Spleen (tissue), 11 donors: ENCODE data around the gene MAG. TPM values are rescaled to one million over a fixed set of nuclear protein-coding genes. Genes with fewer than 3 reads are reported as not detected.
A peak's percentile ranks its signal among the peaks of the same experiment; 100 is the strongest.

Source experiments
- DNase-seq: peaks from one replicate; pipeline ENCODE4 v3.0.0-alpha.2; 2020
- H3K27ac ChIP-seq, 8 donors: fragments of 200-600 bp; sonication (generic) in 7 of 8; 1 replicate in 4 of 8; 2 replicates in 4 of 8; pipeline versions ENCODE4 v1.5.0 to v1.8.0; 2016 to 2021; ENCODE audit warnings: inconsistent platforms in 4 of 8, mild to moderate bottlenecking in 4 of 8, moderate library complexity in 1 of 8
- H3K27me3 ChIP-seq, 7 donors: fragments of 200-600 bp; sonication (generic) in 6 of 7; replicated peaks in 1 of 7; 1 replicate in 4 of 7; 2 replicates in 3 of 7; pipeline versions ENCODE4 v1.5.0 to v1.8.0; 2016 to 2021; ENCODE audit warnings: inconsistent platforms in 3 of 7, mild to moderate bottlenecking in 1 of 7
- H3K36me3 ChIP-seq, 6 donors: fragments of 200-600 bp; sonication (generic) in 5 of 6; 1 replicate in 4 of 6; 2 replicates in 2 of 6; pipeline versions ENCODE4 v1.5.0 to v1.8.0; 2016 to 2021; ENCODE audit warnings: inconsistent platforms in 2 of 6
- H3K4me1 ChIP-seq, 6 donors: fragments of 200-600 bp; sonication (generic) in 5 of 6; 1 replicate in 3 of 6; 2 replicates in 3 of 6; pipeline versions ENCODE4 v1.5.0 to v1.8.0; 2016 to 2021; ENCODE audit warnings: inconsistent platforms in 3 of 6
- H3K4me3 ChIP-seq, 8 donors: fragments of 200-600 bp; sonication (generic) in 7 of 8; 1 replicate in 4 of 8; 2 replicates in 4 of 8; pipeline versions ENCODE4 v1.5.0 to v1.8.0; 2016 to 2021; ENCODE audit warnings: inconsistent platforms in 4 of 8, mild to moderate bottlenecking in 4 of 8, moderate library complexity in 2 of 8
- H3K9me3 ChIP-seq, 8 donors: fragments of 200-600 bp; sonication (generic) in 7 of 8; 1 replicate in 4 of 8; 2 replicates in 4 of 8; pipeline versions ENCODE4 v1.5.0 to v1.8.0; 2016 to 2021; ENCODE audit warnings: inconsistent platforms in 4 of 8
- CTCF ChIP-seq, 11 experiments: fragments of 200-600 bp in 7 of 11; fragments of 450-650 bp in 4 of 11; sonication (generic) in 4 of 11; IDR thresholded peaks in 8 of 11; conservative IDR thresholded peaks in 3 of 11; 1 replicate in 7 of 11; 2 replicates in 4 of 11; pipeline versions ENCODE4 v1.4.0 to v1.8.0; 2016 to 2021; ENCODE audit warnings: antibody characterized with exemption in 11 of 11, inconsistent platforms in 4 of 11, mild to moderate bottlenecking in 1 of 11
- POLR2A ChIP-seq, 3 donors: fragments of 450-650 bp; IDR thresholded peaks; one replicate each; pipeline ENCODE4 v1.5.1; 2017; ENCODE audit warnings: antibody characterized with exemption in 3 of 3, mild to moderate bottlenecking in 1 of 3
- POLR2AphosphoS5 ChIP-seq, 3 donors: sonication (generic); formaldehyde crosslinking; IDR thresholded peaks; one replicate each; pipeline ENCODE4 v1.5.1; 2017; ENCODE audit warnings: antibody characterized with exemption in 3 of 3
- WGBS, 5 donors: extraction: QIAGEN DNeasy Blood & Tissue Kit in 3 of 5; methylation state at CpG; one replicate each; pipeline versions ENCODE4 v1.1.5 to v1.1.7; 2013 to 2018; 5-methylcytosine and 5-hydroxymethylcytosine counted together
- intact Hi-C: fragments of 100-400 bp; cut with DNase I; formaldehyde crosslinking; loops from one replicate; pipeline ENCODE4 v1.15.0; 2023; ENCODE audit warnings: low total_unique reads
- polyA plus RNA-seq, 3 donors: library from polyadenylated mRNA; stranded (reverse); fragments of 200-250 nt; gene quantifications; one replicate each; pipeline ENCODE4 v1.2.1, GENCODE V29; 2013
- total RNA-seq, 7 donors: library from RNA; depleted of rRNA in 3 of 7; stranded (reverse); fragments of >200 nt in 3 of 7; fragmentation: NEBNext Ultra II Directional in 4 of 7; extraction: Animal tissue kit (Norgen Biotek cat#: 25700) in 4 of 7; gene quantifications; one replicate each; pipeline versions ENCODE4 v1.1.0 to v1.2.1, GENCODE V29; 2016 to 2021
- donor health status: healthy with polysubstance abuse.
- donor health status: DM: no; HTN: no; CAD: no; lungs with moderate emphysema.
- donor health status: DM: no; HTN: no; CAD: no.
- donor health status: Bipolar disorder and iron deficiency.
- donor health status: healthy.
- donor health status: DM: no; HTN: no; CAD: no.
- donor health status: DM: yes; HTN: yes; CAD: no.

The MAG gene
- total and polyA plus RNA-seq, 10 donors = 0.07 to 55.2 (median 0.38) TPM; not detected in 2

- peaks cover 0 to 66% (median 25%) of the 10 kb centered on the region in 6 donors for H3K4me1 ChIP-seq
- H3K36me3 ChIP-seq = peaks cover 0 to 7% (median 0%) of the 10 kb centered on the region in 6 donors
- H3K9me3 ChIP-seq = no peaks in the 10 kb centered on the region
- intact Hi-C loops = no loop called here
- peaks cover 0 to 13% (median 0%) of the 10 kb centered on the region in 7 donors for H3K27me3 ChIP-seq
- DNase-seq = peak; percentile 87
- TF ChIP-seq CTCF (IDR thresholded peaks at IDR 0.05 in 8 of 11, conservative IDR thresholded peaks at IDR 0.05 in 3 of 11) (no peak), POLR2AphosphoS5 (IDR thresholded peaks at IDR 0.05) (peak in 2 of 3 donors; percentile 75 to 98), POLR2A (IDR thresholded peaks at IDR 0.05) (peak in 2 of 3 donors; percentile 80 to 90)
- 22 to 51% (median 34%) methylated on average over 12 of the region's 12 CpGs for WGBS, 5 donors
- H3K4me3 ChIP-seq = peak within 1 kb of the TSS; percentile 29 to 77 (median 48)
- peak within 1 kb of the TSS; percentile 17 to 90 (median 82) for H3K27ac ChIP-seq
These were observed 36.9 kb downstream of the MAG start, which contains the start of gene CD22 for GRCh38 chr19:35328851-35329285. Gene CD22 (plus strand): TSS chr19:35329187. CDS start chr19:35332041, 2,854 bp downstream.

- Histone ChIP-seq H3K4me1 (peaks cover 0 to 66% (median 26%) of the 10 kb centered on the region in 6 donors), H3K36me3 (peaks cover 0 to 12% (median 0%) of the 10 kb centered on the region in 6 donors), H3K27ac (peak overlapping the region; percentile 17 to 90 (median 82)), H3K4me3 (peak overlapping the region; percentile 29 to 77 (median 48)), H3K9me3 (no peaks in the 10 kb centered on the region), H3K27me3 (peaks cover 0 to 13% (median 0%) of the 10 kb centered on the region in 7 donors)
- DNase-seq = no peak
- TF ChIP-seq POLR2AphosphoS5 (IDR thresholded peaks at IDR 0.05) (peak in 2 of 3 donors; percentile 40 to 47), CTCF (IDR thresholded peaks at IDR 0.05 in 8 of 11, conservative IDR thresholded peaks at IDR 0.05 in 3 of 11) (no peak), POLR2A (IDR thresholded peaks at IDR 0.05) (no peak)
- intact Hi-C loops = no loop called here
- 36 to 72% (median 67%) methylated on average over 4 of the region's 4 CpGs for WGBS, 5 donors
These were observed 37.4 kb downstream of the MAG start for GRCh38 chr19:35329323-35329722.

- TF ChIP-seq POLR2AphosphoS5 (IDR thresholded peaks at IDR 0.05) (peak; percentile 72 to 98 (median 91)), POLR2A (IDR thresholded peaks at IDR 0.05) (peak; percentile 15 to 91 (median 90)), CTCF (IDR thresholded peaks at IDR 0.05 in 8 of 11, conservative IDR thresholded peaks at IDR 0.05 in 3 of 11) (no peak)
- Histone ChIP-seq H3K27me3 (peaks cover 0 to 13% (median 0%) of the 10 kb centered on the region in 7 donors), H3K4me1 (peaks cover 0 to 70% (median 27%) of the 10 kb centered on the region in 6 donors), H3K9me3 (no peaks in the 10 kb centered on the region), H3K27ac (peak overlapping the region in 7 of 8 donors; percentile 58 to 90 (median 82)), H3K4me3 (peak overlapping the region in 7 of 8 donors; percentile 36 to 77 (median 48)), H3K36me3 (peaks cover 0 to 18% (median 0%) of the 10 kb centered on the region in 6 donors)
- DNase-seq = peak; percentile 93
- 46 to 64% (median 54%) methylated on average over 7 of the region's 7 CpGs for WGBS, 5 donors
- intact Hi-C loops = loop anchor here (10.0 kb wide), 1 partner anchor 56 kb away; no protein-coding TSS in a partner anchor
These were observed 38.5 kb downstream of the MAG start for GRCh38 chr19:35330475-35330874.

- TF ChIP-seq CTCF (IDR thresholded peaks at IDR 0.05 in 8 of 11, conservative IDR thresholded peaks at IDR 0.05 in 3 of 11) (no peak), POLR2AphosphoS5 (IDR thresholded peaks at IDR 0.05) (peak in 2 of 3 donors; percentile 55 to 65)
- DNase-seq = no peak
- no peaks in the 10 kb centered on the region for H3K9me3 ChIP-seq
- peak overlapping the region; percentile 16 to 77 (median 44) for H3K4me3 ChIP-seq
- H3K27me3 ChIP-seq = peaks cover 0 to 13% (median 0%) of the 10 kb centered on the region in 7 donors
- H3K27ac ChIP-seq = peak overlapping the region in 7 of 8 donors; percentile 29 to 87 (median 79)
- WGBS, 5 donors = 70 to 80% (median 73%) methylated on average over 12 to 14 of the region's 14 CpGs
- intact Hi-C loops = loop anchor here (10.0 kb wide), 1 partner anchor 57 kb away; no protein-coding TSS in a partner anchor
- H3K36me3 ChIP-seq = peaks cover 0 to 30% (median 3%) of the 10 kb centered on the region in 6 donors
- H3K4me1 ChIP-seq = peaks cover 3 to 82% (median 37%) of the 10 kb centered on the region in 6 donors
These were observed 39.7 kb downstream of the MAG start for GRCh38 chr19:35331551-35332214.
